Measurements from ENCODE around the gene DLG3.

DLG3 gene

DNA sequence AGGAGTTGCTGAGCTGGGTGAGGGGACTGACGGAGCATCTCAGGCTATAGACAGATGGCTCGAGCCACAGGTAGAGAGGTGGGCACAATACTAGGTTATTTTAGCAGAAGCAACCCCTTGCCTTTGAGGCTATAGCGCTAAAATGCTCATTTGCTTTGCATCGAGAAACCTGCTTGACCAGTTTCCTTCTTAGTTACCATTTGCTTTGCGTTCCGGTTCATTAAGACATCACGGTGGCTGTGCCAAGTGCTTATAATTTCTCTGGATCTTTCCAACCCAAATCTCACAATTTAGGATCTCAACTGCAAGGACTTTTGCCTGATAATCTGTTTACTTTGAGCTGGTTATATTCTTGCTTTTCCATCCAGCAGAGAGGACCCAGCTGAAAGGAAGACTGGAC lies 40.8 kb downstream of the DLG3 start:
- no peak overlapping the region for H3K4me3 ChIP-seq
- peaks cover 3% of the 10 kb centered on the region; the same call in 1 of the 2 replicates for H3K36me3 ChIP-seq (ENCODE audit: insufficient read depth, low read length)
- H3K27ac ChIP-seq: no peak overlapping the region
- H3K9me3 ChIP-seq (ENCODE audit: low read depth, low read length): no peaks in the 10 kb centered on the region
- TF ChIP-seq EZH2 (IDR thresholded peaks at IDR 0.05): no peak
- no peak for TF ChIP-seq FOXP2 (optimal IDR thresholded peaks at IDR 0.05; ENCODE audit: control extremely low read depth, extremely low read length, insufficient read depth)
- TF ChIP-seq POLR2AphosphoS5 (IDR thresholded peaks at IDR 0.05; ENCODE audit: borderline replicate concordance, low read depth, low read length): no peak
- no peak for DNase-seq (ENCODE audit: low read depth, low spot score)
- H3K9ac ChIP-seq (ENCODE audit: insufficient read length): no peak overlapping the region

DNA sequence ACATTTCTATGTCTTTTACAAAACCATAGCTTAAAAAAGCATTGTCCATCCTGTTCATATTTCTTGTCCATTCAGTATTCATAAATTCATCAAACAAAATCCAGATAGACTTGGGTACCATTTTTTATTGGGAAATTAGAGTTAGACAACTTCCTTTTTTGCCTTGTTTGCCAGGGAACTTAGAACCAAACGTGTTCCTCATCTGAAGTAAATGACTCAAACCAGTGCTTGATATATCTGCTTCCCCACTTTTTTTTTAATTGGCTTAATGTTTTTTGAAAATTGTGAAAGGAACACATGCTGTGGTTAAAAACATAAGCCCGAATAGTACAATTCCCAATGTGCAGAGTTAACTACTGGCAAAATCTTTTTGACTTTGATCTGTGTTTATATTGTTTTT lies 44.2 kb downstream of the DLG3 start:
- DNase-seq (ENCODE audit: low read depth, low spot score): no peak
- H3K9me3 ChIP-seq (ENCODE audit: low read depth, low read length): no peaks in the 10 kb centered on the region
- no peak overlapping the region for H3K27ac ChIP-seq
- H3K4me3 ChIP-seq: no peak overlapping the region
- TF ChIP-seq POLR2AphosphoS5 (IDR thresholded peaks at IDR 0.05; ENCODE audit: borderline replicate concordance, low read depth, low read length): no peak
- no peaks in the 10 kb centered on the region; the same call in 1 of the 2 replicates for H3K36me3 ChIP-seq (ENCODE audit: insufficient read depth, low read length)
- no peak overlapping the region for H3K9ac ChIP-seq (ENCODE audit: insufficient read length)

DNA sequence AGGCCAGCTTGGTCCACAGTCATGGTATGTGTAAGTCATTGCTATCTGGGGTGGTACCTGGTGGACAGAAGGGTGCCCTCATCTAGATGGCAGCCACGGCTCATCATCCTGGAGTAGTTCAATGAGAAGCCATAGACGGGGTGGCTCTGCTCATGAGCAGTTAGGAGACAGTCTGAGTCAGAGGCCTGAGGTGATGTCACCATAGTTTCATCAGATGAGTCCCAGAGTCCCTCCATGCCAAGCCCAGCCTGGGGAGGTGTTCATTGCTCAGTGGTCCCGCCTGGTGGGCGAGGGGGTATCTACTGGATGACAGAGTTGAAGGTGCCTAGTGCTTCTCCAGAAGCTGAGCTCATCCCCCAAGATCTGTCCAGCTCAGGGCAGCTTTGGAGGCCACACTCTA lies 49.8 kb downstream of the DLG3 start:
- DNase-seq (ENCODE audit: low read depth, low spot score): no peak
- Histone ChIP-seq H3K27ac (no peak overlapping the region), H3K36me3 (ENCODE audit: insufficient read depth, low read length) (peaks cover 3% of the 10 kb centered on the region; the same call in 1 of the 2 replicates), H3K9me3 (ENCODE audit: low read depth, low read length) (no peaks in the 10 kb centered on the region), H3K9ac (ENCODE audit: insufficient read length) (no peak overlapping the region), H3K4me3 (no peak overlapping the region)
- TF ChIP-seq EZH2 (IDR thresholded peaks at IDR 0.05) (no peak), FOXP2 (optimal IDR thresholded peaks at IDR 0.05; ENCODE audit: control extremely low read depth, extremely low read length, insufficient read depth) (no peak), POLR2AphosphoS5 (IDR thresholded peaks at IDR 0.05; ENCODE audit: borderline replicate concordance, low read depth, low read length) (no peak)

DNA sequence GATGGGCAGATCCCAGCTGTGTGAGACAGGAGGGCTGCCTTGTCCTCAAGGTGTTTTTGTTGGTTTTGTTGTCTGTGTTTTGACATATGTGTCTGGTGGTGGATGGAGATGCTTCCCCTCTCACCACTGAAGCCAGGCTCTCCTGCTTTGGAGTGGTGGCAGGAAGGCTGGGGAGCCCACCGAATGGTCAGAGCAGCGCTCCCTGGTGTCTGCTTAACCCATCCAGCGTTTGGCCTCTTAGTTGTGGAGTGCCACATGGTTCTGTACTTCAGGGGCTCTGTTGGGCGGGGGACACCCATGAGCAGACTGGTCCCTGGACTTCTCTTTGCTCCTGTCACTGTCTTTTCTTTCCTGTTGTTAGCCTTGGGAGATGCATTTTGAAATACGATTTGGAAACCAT lies 51.9 kb downstream of the DLG3 start:
- Histone ChIP-seq H3K36me3 (ENCODE audit: insufficient read depth, low read length) (peaks cover 8% of the 10 kb centered on the region; the same call in 1 of the 2 replicates), H3K4me3 (no peak overlapping the region), H3K27ac (no peak overlapping the region), H3K9ac (ENCODE audit: insufficient read length) (no peak overlapping the region), H3K9me3 (ENCODE audit: low read depth, low read length) (no peaks in the 10 kb centered on the region)
- TF ChIP-seq EZH2 (IDR thresholded peaks at IDR 0.05) (no peak), FOXP2 (optimal IDR thresholded peaks at IDR 0.05; ENCODE audit: control extremely low read depth, extremely low read length, insufficient read depth) (no peak), POLR2AphosphoS5 (IDR thresholded peaks at IDR 0.05; ENCODE audit: borderline replicate concordance, low read depth, low read length) (no peak)
- DNase-seq (ENCODE audit: low read depth, low spot score): no peak

DNA sequence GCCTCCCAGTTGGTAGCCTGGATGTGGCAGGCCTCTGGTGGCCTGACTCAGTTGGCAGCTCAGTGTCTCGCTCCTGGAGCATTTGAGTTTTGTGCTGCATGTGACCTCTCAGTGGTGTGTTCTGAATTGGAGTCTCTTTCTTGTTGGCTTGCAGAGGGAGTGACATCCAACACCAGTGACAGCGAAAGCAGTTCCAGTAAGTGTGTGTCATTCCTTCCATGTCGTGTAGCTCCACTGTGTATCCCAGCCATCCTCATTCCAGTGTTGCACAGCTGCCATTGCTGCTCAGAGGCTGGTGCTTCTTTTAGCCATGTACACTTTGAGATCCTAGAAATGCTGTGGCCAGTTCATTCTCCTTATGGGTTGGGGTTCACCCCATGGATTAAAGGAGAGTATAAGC lies 52.4 kb downstream of the DLG3 start:
- DNase-seq (ENCODE audit: low read depth, low spot score): no peak
- Histone ChIP-seq H3K9me3 (ENCODE audit: low read depth, low read length) (no peaks in the 10 kb centered on the region), H3K36me3 (ENCODE audit: insufficient read depth, low read length) (peaks cover 8% of the 10 kb centered on the region; the same call in 1 of the 2 replicates), H3K4me3 (no peak overlapping the region), H3K27ac (no peak overlapping the region), H3K9ac (ENCODE audit: insufficient read length) (no peak overlapping the region)
- TF ChIP-seq POLR2AphosphoS5 (IDR thresholded peaks at IDR 0.05; ENCODE audit: borderline replicate concordance, low read depth, low read length) (no peak), EZH2 (IDR thresholded peaks at IDR 0.05) (no peak), FOXP2 (optimal IDR thresholded peaks at IDR 0.05; ENCODE audit: control extremely low read depth, extremely low read length, insufficient read depth) (no peak)

DNA sequence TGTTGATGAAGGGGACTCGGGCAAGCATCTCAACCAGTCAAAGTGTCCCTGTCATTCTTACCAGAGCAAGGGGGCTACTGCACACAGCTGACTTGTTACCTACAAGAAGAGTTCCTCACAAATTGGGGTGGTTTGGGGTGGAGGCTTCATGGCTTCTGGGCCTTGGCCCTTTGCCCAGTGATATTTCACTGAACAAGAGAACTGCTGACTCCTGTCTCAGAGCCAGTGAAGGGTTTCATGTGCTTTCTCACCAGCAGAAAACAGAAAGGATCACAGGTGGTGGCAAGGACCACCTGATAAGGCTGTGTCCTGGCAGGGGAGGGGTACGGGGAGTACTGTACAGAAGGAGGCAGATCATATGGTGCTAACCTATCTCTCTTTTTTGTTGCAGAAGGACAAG lies 53.5 kb downstream of the DLG3 start:
- H3K9me3 ChIP-seq (ENCODE audit: low read depth, low read length): no peaks in the 10 kb centered on the region
- no peak overlapping the region for H3K4me3 ChIP-seq
- no peak overlapping the region for H3K9ac ChIP-seq (ENCODE audit: insufficient read length)
- no peak for TF ChIP-seq EZH2 (IDR thresholded peaks at IDR 0.05)
- TF ChIP-seq POLR2AphosphoS5 (IDR thresholded peaks at IDR 0.05; ENCODE audit: borderline replicate concordance, low read depth, low read length): no peak
- no peak for TF ChIP-seq FOXP2 (optimal IDR thresholded peaks at IDR 0.05; ENCODE audit: control extremely low read depth, extremely low read length, insufficient read depth)
- no peak overlapping the region for H3K27ac ChIP-seq
- no peak for DNase-seq (ENCODE audit: low read depth, low spot score)
- peaks cover 8% of the 10 kb centered on the region; the same call in 1 of the 2 replicates for H3K36me3 ChIP-seq (ENCODE audit: insufficient read depth, low read length)

DNA sequence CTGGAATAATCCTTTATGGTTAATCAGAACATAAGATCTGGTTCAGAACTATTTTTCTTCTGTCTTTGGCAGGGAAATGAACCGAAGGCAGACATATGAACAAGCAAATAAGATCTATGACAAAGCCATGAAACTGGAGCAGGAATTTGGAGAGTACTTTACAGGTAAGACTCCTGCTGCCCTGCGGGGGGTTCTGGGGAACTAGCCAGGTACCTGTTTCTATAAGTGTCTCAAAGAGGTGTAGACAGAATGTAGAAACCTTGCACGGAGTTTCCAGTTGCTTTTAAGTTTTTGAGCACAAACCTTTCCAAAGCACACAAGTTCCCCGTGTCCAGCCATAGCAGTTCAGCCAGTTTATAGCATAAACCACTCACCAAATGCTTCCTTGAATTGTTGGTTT lies 56.2 kb downstream of the DLG3 start:
- H3K4me3 ChIP-seq: no peak overlapping the region
- no peak for DNase-seq (ENCODE audit: low read depth, low spot score)
- H3K9ac ChIP-seq (ENCODE audit: insufficient read length): no peak overlapping the region
- TF ChIP-seq FOXP2 (optimal IDR thresholded peaks at IDR 0.05; ENCODE audit: control extremely low read depth, extremely low read length, insufficient read depth): no peak
- no peak for TF ChIP-seq EZH2 (IDR thresholded peaks at IDR 0.05)
- TF ChIP-seq POLR2AphosphoS5 (IDR thresholded peaks at IDR 0.05; ENCODE audit: borderline replicate concordance, low read depth, low read length): no peak
- no peak overlapping the region for H3K27ac ChIP-seq
- H3K9me3 ChIP-seq (ENCODE audit: low read depth, low read length): no peaks in the 10 kb centered on the region
- peaks cover 8% of the 10 kb centered on the region; the same call in 1 of the 2 replicates for H3K36me3 ChIP-seq (ENCODE audit: insufficient read depth, low read length)

DNA sequence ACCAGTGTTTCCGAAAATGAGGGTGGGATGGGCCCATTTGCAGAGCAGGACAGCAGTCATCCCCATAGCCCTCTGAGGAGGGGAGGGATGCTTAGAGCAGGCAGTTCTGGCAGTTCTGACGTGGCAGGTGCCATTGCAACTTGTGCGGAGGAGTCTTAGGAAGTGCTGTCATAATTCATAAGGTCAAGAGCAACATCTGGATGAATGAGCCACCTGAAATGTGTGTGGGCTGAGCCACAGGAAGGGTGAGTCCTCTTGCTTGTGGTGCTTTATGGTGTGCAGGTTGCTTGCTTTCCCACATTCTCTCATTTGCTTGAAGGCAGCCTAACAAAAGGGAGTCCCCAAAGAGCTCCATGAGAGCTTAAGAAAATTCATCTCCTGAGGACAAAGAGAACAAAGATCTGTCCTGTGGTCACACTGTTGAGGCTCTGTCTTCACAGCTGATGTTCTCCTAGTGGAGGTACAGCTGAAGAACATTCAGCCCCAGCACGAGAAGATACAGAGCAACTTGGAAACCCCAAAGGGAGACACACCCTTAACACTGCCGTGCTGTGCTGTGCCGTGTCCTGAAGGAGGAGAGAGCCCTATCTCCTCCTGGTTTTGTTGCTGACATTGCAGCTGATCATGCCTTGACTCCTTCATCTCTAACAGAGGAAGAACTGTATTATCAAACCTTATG lies 60.3 kb downstream of the DLG3 start:
- H3K27ac ChIP-seq: no peak overlapping the region
- no peak for TF ChIP-seq FOXP2 (optimal IDR thresholded peaks at IDR 0.05; ENCODE audit: control extremely low read depth, extremely low read length, insufficient read depth)
- TF ChIP-seq POLR2AphosphoS5 (IDR thresholded peaks at IDR 0.05; ENCODE audit: borderline replicate concordance, low read depth, low read length): no peak
- no peak for TF ChIP-seq EZH2 (IDR thresholded peaks at IDR 0.05)
- peaks cover 2% of the 10 kb centered on the region; the same call in 1 of the 2 replicates for H3K36me3 ChIP-seq (ENCODE audit: insufficient read depth, low read length)
- DNase-seq (ENCODE audit: low read depth, low spot score): no peak
- H3K4me3 ChIP-seq: no peak overlapping the region
- no peaks in the 10 kb centered on the region for H3K9me3 ChIP-seq (ENCODE audit: low read depth, low read length)
- H3K9ac ChIP-seq (ENCODE audit: insufficient read length): no peak overlapping the region

DNA sequence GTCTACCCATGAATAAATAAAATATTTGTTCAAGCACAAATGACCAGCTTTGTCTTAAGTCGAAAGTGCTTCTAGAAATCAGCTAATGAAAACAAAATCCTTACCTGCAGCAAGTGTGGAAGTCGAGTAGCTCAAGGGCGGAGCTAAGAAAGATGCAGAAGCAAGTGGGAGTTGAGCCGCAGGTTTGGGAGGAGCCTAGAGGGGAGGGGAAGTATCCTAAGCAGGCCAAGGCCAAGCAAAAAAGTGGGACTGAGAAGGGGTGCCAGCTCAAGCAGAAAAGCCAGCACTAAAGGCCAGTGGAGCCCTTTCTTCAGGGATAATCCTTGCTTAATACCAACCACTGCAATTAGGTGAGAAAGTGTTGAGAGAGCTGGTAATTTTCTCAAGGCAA lies 60.8 kb downstream of the DLG3 start:
- DNase-seq (ENCODE audit: low read depth, low spot score): no peak
- Histone ChIP-seq H3K27ac (no peak overlapping the region), H3K9me3 (ENCODE audit: low read depth, low read length) (no peaks in the 10 kb centered on the region), H3K9ac (ENCODE audit: insufficient read length) (no peak overlapping the region), H3K4me3 (no peak overlapping the region), H3K36me3 (ENCODE audit: insufficient read depth, low read length) (no peaks in the 10 kb centered on the region; the same call in 1 of the 2 replicates)
- TF ChIP-seq FOXP2 (optimal IDR thresholded peaks at IDR 0.05; ENCODE audit: control extremely low read depth, extremely low read length, insufficient read depth) (no peak), EZH2 (IDR thresholded peaks at IDR 0.05) (no peak), POLR2AphosphoS5 (IDR thresholded peaks at IDR 0.05; ENCODE audit: borderline replicate concordance, low read depth, low read length) (no peak)
